Measurements from ENCODE around the gene KRT4. TPM values are rescaled to one million over a fixed set of nuclear protein-coding genes. Genes with fewer than 3 reads are reported as not detected.

The KRT4 gene
- total RNA-seq, 1 experiment from 2014 or later = not detected

- no peak overlapping the region for H2BK15ac ChIP-seq (ENCODE audit: low read depth, low read length)
- no peak overlapping the region for H2BK12ac ChIP-seq (ENCODE audit: insufficient read length, low read depth, low read length)
- peaks cover 0 to 3% (median 0%) of the 10 kb centered on the region in 3 experiments; a peak in 1 of 7 replicates for H3K36me3 Mint-ChIP-seq (ENCODE audit: insufficient read depth in 1 of 3, low read depth in 3 of 3)
- H3K27me3 Mint-ChIP-seq (ENCODE audit: low read depth) = peaks cover 11% of the 10 kb centered on the region
- H3K27me3 ChIP-seq (ENCODE audit: insufficient read depth, low read length) = no peaks in the 10 kb centered on the region
- DNase-seq = no peak
- H3K9me3 Mint-ChIP-seq = peaks cover 17 to 32% of the 10 kb centered on the region in 2 experiments
- H3K27ac ChIP-seq (ENCODE audit: insufficient read length, low read depth, low read length) = no peak overlapping the region
- H3K4me1 ChIP-seq (ENCODE audit: insufficient read depth, low read length) = no peaks in the 10 kb centered on the region
- H3K18ac ChIP-seq (ENCODE audit: insufficient read length, low read depth, low read length) = no peak overlapping the region
- no peak overlapping the region for H3K4me2 ChIP-seq (ENCODE audit: insufficient read depth, insufficient read length, low read length)
- TF ChIP-seq CTCF (conservative IDR thresholded peaks at IDR 0.05) = peak; percentile 38; the same call in 2 of the 3 replicates
- no peak overlapping the region for H3K4me3 Mint-ChIP-seq
- no peak overlapping the region for H2BK5ac ChIP-seq (ENCODE audit: insufficient read length, low read length)
- no peak overlapping the region for H3K56ac ChIP-seq (ENCODE audit: insufficient read length, low read depth, low read length)
- no peaks in the 10 kb centered on the region for H3K9me3 ChIP-seq (ENCODE audit: control insufficient read depth, low read depth, low read length)
- no peak overlapping the region for H2BK120ac ChIP-seq (ENCODE audit: low read depth, low read length, poor library complexity, severe bottlenecking)
- no peak overlapping the region for H3T11ph ChIP-seq (ENCODE audit: low read length)
- H3K79me2 ChIP-seq (ENCODE audit: insufficient read depth, low read length) = no peaks in the 10 kb centered on the region
- no peaks in the 10 kb centered on the region for H3K23me2 ChIP-seq (ENCODE audit: insufficient read length, low read depth, low read length, poor library complexity, severe bottlenecking)
- H2AFZ ChIP-seq (ENCODE audit: low read length) = no peak overlapping the region
- H3K4ac ChIP-seq (ENCODE audit: low read depth, low read length) = no peak overlapping the region
- H3K9ac ChIP-seq (ENCODE audit: extremely low read depth, insufficient read length, low read length) = no peak overlapping the region
- no peak overlapping the region for H2BK20ac ChIP-seq (ENCODE audit: low read depth, low read length, poor library complexity, severe bottlenecking)
- H2AK5ac ChIP-seq (ENCODE audit: insufficient read length, low read length) = no peak overlapping the region
- no peak overlapping the region for H4K8ac ChIP-seq (replicated peaks; ENCODE audit: insufficient read length, low read depth, low read length)
- no peak overlapping the region for H3K23ac ChIP-seq (ENCODE audit: insufficient read length, low read depth, low read length)
- H3K4me1 Mint-ChIP-seq = no peaks in the 10 kb centered on the region
- no peaks in the 10 kb centered on the region for H4K20me1 ChIP-seq (ENCODE audit: control insufficient read depth, insufficient read depth, insufficient read length)
- no peak overlapping the region for H4K5ac ChIP-seq (ENCODE audit: insufficient read length, low read depth, low read length)
- H3K79me1 ChIP-seq (ENCODE audit: insufficient read depth, low read depth, low read length, poor library complexity, severe bottlenecking) = no peaks in the 10 kb centered on the region
- no CpG with 5 or more reads among the region's 2 CpGs for WGBS (ENCODE audit: extremely low coverage, insufficient read length, low lambda C conversion rate)
- H3K14ac ChIP-seq (ENCODE audit: insufficient read depth, low read length) = no peak overlapping the region
- H4K91ac ChIP-seq (ENCODE audit: insufficient read length, low read depth, low read length) = no peak overlapping the region
- no peak overlapping the region for H3K27ac Mint-ChIP-seq
These were observed 54.2 kb downstream of the KRT4 start for GRCh38 chr12:52759695-52760094.

All from H9 (cell line).